GM21717 (cell line): ENCODE data around the gene HERC5.
A peak's percentile ranks its signal among the peaks of the same experiment; 100 is the strongest.
"Not testable (repeated sequence)": the region's sequence is repeated elsewhere in the genome, so short reads cannot be mapped to it uniquely, and the experiment has no call there.

Source experiments
- ATAC-seq: cut with Tn5 transposase; IDR thresholded peaks from one replicate; pipeline ENCODE4 v1.9.1; 2021; ENCODE audit warnings: mild to moderate bottlenecking, moderate library complexity; ENCODE audit not compliant: unreplicated experiment

The HERC5 gene

GRCh38 chr4:88517825-88518224 lies 60.9 kb downstream of the HERC5 start:
- ATAC-seq, result no peak

GRCh38 chr4:88518911-88519310 lies 62.0 kb downstream of the HERC5 start:
- no peak for ATAC-seq

GRCh38 chr4:88522702-88523324 lies 65.9 kb downstream of the HERC5 start:
- peak; percentile 36 for ATAC-seq

GRCh38 chr4:88523325-88524129 lies 66.6 kb downstream of the HERC5 start, which contains the start of gene PYURF:
Gene PYURF, minus strand, starts transcription at chr4:88523776. Its CDS starts 76 bp downstream, at chr4:88523700.
- ATAC-seq, result peak; percentile 92

GRCh38 chr4:88524171-88524570 lies 67.3 kb downstream of the HERC5 start:
- no peak for ATAC-seq

- ATAC-seq, result no peak
Observed at GRCh38 chr4:88526221-88526815, 69.4 kb downstream of the HERC5 start.

- no peak for ATAC-seq
Observed at GRCh38 chr4:88527787-88528186, 70.9 kb downstream of the HERC5 start.

- ATAC-seq, result no peak
Observed at GRCh38 chr4:88528861-88529260, 71.9 kb downstream of the HERC5 start.

GRCh38 chr4:88531549-88531948 lies 74.6 kb downstream of the HERC5 start:
- no peak for ATAC-seq

- no peak for ATAC-seq
Observed at GRCh38 chr4:88533088-88533790, 76.3 kb downstream of the HERC5 start.

- no peak for ATAC-seq
Observed at GRCh38 chr4:88533937-88534750, 77.2 kb downstream of the HERC5 start.

- no peak for ATAC-seq
Observed at GRCh38 chr4:88535090-88535755, 78.3 kb downstream of the HERC5 start.

GRCh38 chr4:88537709-88538108 lies 80.8 kb downstream of the HERC5 start:
- no peak for ATAC-seq

GRCh38 chr4:88539322-88540068 lies 82.6 kb downstream of the HERC5 start:
- not testable (repeated sequence) for ATAC-seq

- ATAC-seq, result no peak
Observed at GRCh38 chr4:88549815-88550214, 92.9 kb downstream of the HERC5 start.
